Uterine smooth muscle cell (primary cell): ENCODE results near the gene PFAS. TPM values are rescaled to one million over a fixed set of nuclear protein-coding genes. Genes with fewer than 3 reads are reported as not detected.

Experiments used
- total RNA-seq: library from RNA; depleted of rRNA; stranded (reverse); fragments of >200 nt; gene quantifications from 2 replicates; pipeline ENCODE4 v1.2.3, GENCODE V29; 2014

PFAS gene, protein sequence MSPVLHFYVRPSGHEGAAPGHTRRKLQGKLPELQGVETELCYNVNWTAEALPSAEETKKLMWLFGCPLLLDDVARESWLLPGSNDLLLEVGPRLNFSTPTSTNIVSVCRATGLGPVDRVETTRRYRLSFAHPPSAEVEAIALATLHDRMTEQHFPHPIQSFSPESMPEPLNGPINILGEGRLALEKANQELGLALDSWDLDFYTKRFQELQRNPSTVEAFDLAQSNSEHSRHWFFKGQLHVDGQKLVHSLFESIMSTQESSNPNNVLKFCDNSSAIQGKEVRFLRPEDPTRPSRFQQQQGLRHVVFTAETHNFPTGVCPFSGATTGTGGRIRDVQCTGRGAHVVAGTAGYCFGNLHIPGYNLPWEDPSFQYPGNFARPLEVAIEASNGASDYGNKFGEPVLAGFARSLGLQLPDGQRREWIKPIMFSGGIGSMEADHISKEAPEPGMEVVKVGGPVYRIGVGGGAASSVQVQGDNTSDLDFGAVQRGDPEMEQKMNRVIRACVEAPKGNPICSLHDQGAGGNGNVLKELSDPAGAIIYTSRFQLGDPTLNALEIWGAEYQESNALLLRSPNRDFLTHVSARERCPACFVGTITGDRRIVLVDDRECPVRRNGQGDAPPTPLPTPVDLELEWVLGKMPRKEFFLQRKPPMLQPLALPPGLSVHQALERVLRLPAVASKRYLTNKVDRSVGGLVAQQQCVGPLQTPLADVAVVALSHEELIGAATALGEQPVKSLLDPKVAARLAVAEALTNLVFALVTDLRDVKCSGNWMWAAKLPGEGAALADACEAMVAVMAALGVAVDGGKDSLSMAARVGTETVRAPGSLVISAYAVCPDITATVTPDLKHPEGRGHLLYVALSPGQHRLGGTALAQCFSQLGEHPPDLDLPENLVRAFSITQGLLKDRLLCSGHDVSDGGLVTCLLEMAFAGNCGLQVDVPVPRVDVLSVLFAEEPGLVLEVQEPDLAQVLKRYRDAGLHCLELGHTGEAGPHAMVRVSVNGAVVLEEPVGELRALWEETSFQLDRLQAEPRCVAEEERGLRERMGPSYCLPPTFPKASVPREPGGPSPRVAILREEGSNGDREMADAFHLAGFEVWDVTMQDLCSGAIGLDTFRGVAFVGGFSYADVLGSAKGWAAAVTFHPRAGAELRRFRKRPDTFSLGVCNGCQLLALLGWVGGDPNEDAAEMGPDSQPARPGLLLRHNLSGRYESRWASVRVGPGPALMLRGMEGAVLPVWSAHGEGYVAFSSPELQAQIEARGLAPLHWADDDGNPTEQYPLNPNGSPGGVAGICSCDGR (N-terminal part only)
- 22.7 and 41.8 TPM in 2 replicates for total RNA-seq

GRCh38 chr17:8248751-8249607, at the start of gene PFAS:
TSS of gene PFAS (plus strand) at chr17:8249289. CDS start at chr17:8253938, 4,649 bp downstream.

DNA sequence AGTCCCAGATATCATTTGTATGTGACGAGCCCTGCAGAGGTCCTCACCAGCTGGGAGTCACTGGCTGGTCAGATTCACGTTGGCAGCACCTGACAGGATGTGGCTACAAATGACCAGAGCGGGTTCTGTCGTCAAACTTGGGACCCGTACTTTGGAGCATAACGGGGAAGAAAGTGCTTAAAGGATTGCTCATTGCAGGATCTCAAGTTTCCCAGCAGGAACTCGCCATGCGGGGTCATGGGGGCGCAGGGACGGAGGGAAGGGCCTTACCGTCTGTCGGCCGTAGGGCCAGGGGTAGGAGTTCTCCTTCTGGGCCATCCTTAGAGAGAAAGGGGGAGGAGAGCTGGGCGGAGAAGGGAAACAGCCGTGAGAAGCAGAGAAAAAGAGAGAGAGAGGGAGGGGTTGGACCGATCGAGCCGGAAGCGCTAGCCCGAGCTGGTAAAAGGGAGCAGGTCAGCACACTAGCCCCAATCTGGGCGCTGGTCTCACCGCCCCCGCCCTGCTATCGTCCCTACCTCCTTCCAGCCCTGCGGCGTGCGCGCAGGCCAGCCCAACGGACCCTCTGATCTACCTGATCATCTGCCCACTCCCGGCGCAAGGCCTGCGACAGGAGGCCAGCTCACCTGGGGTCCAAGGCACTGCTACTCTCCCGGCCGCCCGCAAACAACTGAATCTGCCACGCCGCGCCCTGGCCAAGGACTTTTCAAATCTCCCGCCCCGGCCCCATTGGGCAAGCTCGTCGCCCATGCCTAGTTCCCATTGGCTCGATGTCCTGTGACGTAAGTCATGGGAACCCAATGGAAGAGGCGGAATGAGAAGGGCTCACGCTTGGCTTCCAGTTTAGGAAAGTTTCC, 39.0 kb upstream of the PFAS start, which contains the start of gene AURKB:
Gene AURKB, minus strand, starts transcription at position 669 of the 854 bp plus-strand sequence. Its CDS starts 351 bp downstream, at position 318.

DNA sequence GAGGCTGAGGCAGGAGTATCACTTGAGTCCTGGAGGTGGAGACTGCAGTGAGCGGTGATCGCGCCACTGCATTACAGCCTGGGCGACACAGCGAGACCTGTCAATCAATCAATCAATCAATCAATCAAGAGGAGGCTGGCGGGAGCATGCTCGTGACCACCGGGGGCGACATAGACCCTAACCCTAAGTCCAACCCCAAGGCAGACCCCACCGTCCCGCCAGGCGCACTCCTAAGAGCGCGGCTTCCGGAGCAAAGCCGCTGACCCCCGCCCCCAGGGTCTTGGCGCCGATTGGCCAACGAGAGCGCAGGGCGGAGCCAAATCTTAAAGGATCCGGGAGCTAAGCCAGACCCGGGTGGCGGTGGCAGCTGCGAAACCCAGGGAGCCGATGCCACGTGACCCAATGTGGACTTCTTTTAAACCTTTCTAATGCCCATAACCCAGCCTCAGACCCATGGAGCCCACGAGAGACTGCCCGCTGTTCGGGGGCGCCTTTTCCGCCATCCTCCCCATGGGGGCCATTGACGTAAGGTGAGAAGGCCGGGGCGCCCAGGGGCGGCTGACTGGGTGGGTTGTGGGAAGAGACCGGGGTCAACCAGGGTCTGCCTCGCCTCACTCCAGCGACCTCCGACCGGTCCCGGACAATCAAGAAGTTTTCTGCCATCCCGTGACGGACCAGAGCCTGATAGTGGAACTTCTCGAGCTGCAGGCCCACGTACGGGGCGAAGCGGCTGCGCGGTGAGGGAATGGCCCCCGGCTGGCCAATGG, 39.4 kb downstream of the PFAS start, which contains the start of gene RANGRF:
Gene RANGRF, plus strand, starts transcription at position 335 of the 767 bp plus-strand sequence. Its CDS starts 119 bp downstream, at position 454.

Other genes with a start within 250 kb of the PFAS start
- gene GUCY2D, start 246.7 kb upstream of the PFAS start, total RNA-seq = under 0.01 TPM in 2 replicates
- 0.12 TPM in 1 of 2 replicates, not detected in the other for gene ALOX15B, start 210.2 kb upstream of the PFAS start, total RNA-seq
- not detected in 2 replicates for gene ALOX12B, start 161.6 kb upstream of the PFAS start, total RNA-seq
- 0.25 and 0.55 TPM in 2 replicates for gene ALOXE3, start 130.8 kb upstream of the PFAS start, total RNA-seq
- gene HES7, start 125.2 kb upstream of the PFAS start, total RNA-seq = not detected in 2 replicates
- gene PER1, start 96.9 kb upstream of the PFAS start, total RNA-seq = 9.3 and 15.4 TPM in 2 replicates
- 6.0 and 6.1 TPM in 2 replicates for gene VAMP2, start 86.3 kb upstream of the PFAS start, total RNA-seq
- gene TMEM107, start 72.9 kb upstream of the PFAS start, total RNA-seq = 20.5 and 32.9 TPM in 2 replicates
- gene BORCS6, start 59.1 kb upstream of the PFAS start, total RNA-seq = 11.0 and 14.9 TPM in 2 replicates
- 19.1 and 69.5 TPM in 2 replicates for gene AURKB, start 38.7 kb upstream of the PFAS start, total RNA-seq
- 5.1 and 6.4 TPM in 2 replicates for gene CTC1, start 1.2 kb upstream of the PFAS start, total RNA-seq
- gene RANGRF, start 39.4 kb downstream of the PFAS start, total RNA-seq = 9.7 and 11.1 TPM in 2 replicates
- gene SLC25A35, start 46.1 kb downstream of the PFAS start, total RNA-seq = 0.66 and 0.75 TPM in 2 replicates
- not detected in 2 replicates for gene ARHGEF15, start 61.0 kb downstream of the PFAS start, total RNA-seq
- not detected in 2 replicates for gene ODF4, start 90.6 kb downstream of the PFAS start, total RNA-seq
- 3,718 and 3,779 TPM in 2 replicates for gene RPL26, start 133.9 kb downstream of the PFAS start, total RNA-seq
- gene RNF222, start 148.5 kb downstream of the PFAS start, total RNA-seq = not detected in 2 replicates
- 57.0 and 58.2 TPM in 2 replicates for gene NDEL1, start 186.6 kb downstream of the PFAS start, total RNA-seq